ENCODE results near the gene ZNF333. TPM values are rescaled to one million over a fixed set of nuclear protein-coding genes. Genes with fewer than 3 reads are reported as not detected.

ZNF333 gene
- total and polyA plus RNA-seq, 2 of the 4 experiments (the other 2 are of a cell fraction): 9.8 to 15.1 TPM

- Histone ChIP-seq H2AFZ (replicated peaks; ENCODE audit: low read length, poor library complexity) (no peak overlapping the region), H2AK5ac (ENCODE audit: low read depth, low read length) (no peak overlapping the region), H3K27ac (ENCODE audit: insufficient read depth, low read length) (no peak overlapping the region), H3K36me3 (ENCODE audit: control insufficient read depth, insufficient read depth, low read length) (no peaks in the 10 kb centered on the region), H2BK20ac (ENCODE audit: low read depth, low read length) (no peak overlapping the region), H3K9me1 (ENCODE audit: insufficient read depth, low read length) (no peaks in the 10 kb centered on the region), H3K4me2 (ENCODE audit: low read depth, low read length) (no peak overlapping the region), H4K20me1 (ENCODE audit: insufficient read depth, low read length) (no peaks in the 10 kb centered on the region), H3K4me1 (ENCODE audit: control insufficient read depth, insufficient read depth, low read length) (no peaks in the 10 kb centered on the region), H4K8ac (ENCODE audit: low read depth in 2 of 2, low read length in 2 of 2) (no peak overlapping the region), H3K27me3 (ENCODE audit: control insufficient read depth, insufficient read depth, low read length) (no peaks in the 10 kb centered on the region), H2BK15ac (ENCODE audit: low read depth, low read length) (no peak overlapping the region), H3K4me3 (ENCODE audit: insufficient read depth, low read depth, low read length) (no peak overlapping the region), H2AK9ac (replicated peaks; ENCODE audit: low read depth, low read length, poor library complexity) (no peak overlapping the region), H3K23ac (ENCODE audit: low read depth, low read length) (no peak overlapping the region), H3K56ac (ENCODE audit: extremely low read depth, insufficient read depth, low read length) (no peak overlapping the region), H2BK5ac (ENCODE audit: low read depth, low read length, poor library complexity, severe bottlenecking) (no peak overlapping the region), H4K5ac (ENCODE audit: low read depth, low read length) (no peak overlapping the region), H3K14ac (replicated peaks; ENCODE audit: low read depth, low read length) (no peak overlapping the region), H3K79me1 (ENCODE audit: low read depth in 1 of 2, low read length in 2 of 2) (no peaks in the 10 kb centered on the region), H2BK120ac (ENCODE audit: low read depth, low read length) (no peak overlapping the region), H3K18ac (ENCODE audit: low read depth, low read length) (no peak overlapping the region), H4K91ac (ENCODE audit: insufficient read depth, low read depth, low read length) (no peak overlapping the region), H3K9me3 (ENCODE audit: control insufficient read depth, insufficient read depth, low read length) (peaks cover 18% of the 10 kb centered on the region), H3K9ac (ENCODE audit: low read depth, low read length) (no peak overlapping the region), H3K4ac (ENCODE audit: low read depth, low read length) (no peak overlapping the region)
- no peak for TF ChIP-seq MAZ (IDR thresholded peaks at IDR 0.05; ENCODE audit: borderline replicate concordance, low read depth, low read length)
- no peak for TF ChIP-seq SMC3 (IDR thresholded peaks at IDR 0.05; ENCODE audit: low read depth, low read length)
- TF ChIP-seq POLR2A (IDR thresholded peaks at IDR 0.05; ENCODE audit: low read depth, low read length): no peak
- TF ChIP-seq MAFK (IDR thresholded peaks at IDR 0.05; ENCODE audit: low read depth, low read length): no peak
- TF ChIP-seq BHLHE40 (IDR thresholded peaks at IDR 0.05; ENCODE audit: low read depth, low read length): no peak
- no peak for TF ChIP-seq FOS (IDR thresholded peaks at IDR 0.05; ENCODE audit: low read depth, low read length)
- TF ChIP-seq, protein P1, sequence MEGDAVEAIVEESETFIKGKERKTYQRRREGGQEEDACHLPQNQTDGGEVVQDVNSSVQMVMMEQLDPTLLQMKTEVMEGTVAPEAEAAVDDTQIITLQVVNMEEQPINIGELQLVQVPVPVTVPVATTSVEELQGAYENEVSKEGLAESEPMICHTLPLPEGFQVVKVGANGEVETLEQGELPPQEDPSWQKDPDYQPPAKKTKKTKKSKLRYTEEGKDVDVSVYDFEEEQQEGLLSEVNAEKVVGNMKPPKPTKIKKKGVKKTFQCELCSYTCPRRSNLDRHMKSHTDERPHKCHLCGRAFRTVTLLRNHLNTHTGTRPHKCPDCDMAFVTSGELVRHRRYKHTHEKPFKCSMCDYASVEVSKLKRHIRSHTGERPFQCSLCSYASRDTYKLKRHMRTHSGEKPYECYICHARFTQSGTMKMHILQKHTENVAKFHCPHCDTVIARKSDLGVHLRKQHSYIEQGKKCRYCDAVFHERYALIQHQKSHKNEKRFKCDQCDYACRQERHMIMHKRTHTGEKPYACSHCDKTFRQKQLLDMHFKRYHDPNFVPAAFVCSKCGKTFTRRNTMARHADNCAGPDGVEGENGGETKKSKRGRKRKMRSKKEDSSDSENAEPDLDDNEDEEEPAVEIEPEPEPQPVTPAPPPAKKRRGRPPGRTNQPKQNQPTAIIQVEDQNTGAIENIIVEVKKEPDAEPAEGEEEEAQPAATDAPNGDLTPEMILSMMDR (conservative IDR thresholded peaks at IDR 0.05; ENCODE audit: low read depth, low read length): no peak
- TF ChIP-seq RAD21 (IDR thresholded peaks at IDR 0.05; ENCODE audit: low read length): no peak
- no peak for TF ChIP-seq CHD1 (IDR thresholded peaks at IDR 0.05; ENCODE audit: low read depth, low read length)
- TF ChIP-seq, protein P2, sequence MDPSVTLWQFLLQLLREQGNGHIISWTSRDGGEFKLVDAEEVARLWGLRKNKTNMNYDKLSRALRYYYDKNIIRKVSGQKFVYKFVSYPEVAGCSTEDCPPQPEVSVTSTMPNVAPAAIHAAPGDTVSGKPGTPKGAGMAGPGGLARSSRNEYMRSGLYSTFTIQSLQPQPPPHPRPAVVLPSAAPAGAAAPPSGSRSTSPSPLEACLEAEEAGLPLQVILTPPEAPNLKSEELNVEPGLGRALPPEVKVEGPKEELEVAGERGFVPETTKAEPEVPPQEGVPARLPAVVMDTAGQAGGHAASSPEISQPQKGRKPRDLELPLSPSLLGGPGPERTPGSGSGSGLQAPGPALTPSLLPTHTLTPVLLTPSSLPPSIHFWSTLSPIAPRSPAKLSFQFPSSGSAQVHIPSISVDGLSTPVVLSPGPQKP (IDR thresholded peaks at IDR 0.05; ENCODE audit: borderline replicate concordance, low read depth, low read length): no peak
- TF ChIP-seq, protein P3, sequence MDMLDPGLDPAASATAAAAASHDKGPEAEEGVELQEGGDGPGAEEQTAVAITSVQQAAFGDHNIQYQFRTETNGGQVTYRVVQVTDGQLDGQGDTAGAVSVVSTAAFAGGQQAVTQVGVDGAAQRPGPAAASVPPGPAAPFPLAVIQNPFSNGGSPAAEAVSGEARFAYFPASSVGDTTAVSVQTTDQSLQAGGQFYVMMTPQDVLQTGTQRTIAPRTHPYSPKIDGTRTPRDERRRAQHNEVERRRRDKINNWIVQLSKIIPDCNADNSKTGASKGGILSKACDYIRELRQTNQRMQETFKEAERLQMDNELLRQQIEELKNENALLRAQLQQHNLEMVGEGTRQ (IDR thresholded peaks at IDR 0.05; ENCODE audit: low read depth, low read length): no peak
- TF ChIP-seq CEBPB (IDR thresholded peaks at IDR 0.05; ENCODE audit: low read depth, low read length): no peak
- TF ChIP-seq RFX5 (IDR thresholded peaks at IDR 0.05; ENCODE audit: low read depth, low read length): no peak
- no peak for TF ChIP-seq MXI1 (IDR thresholded peaks at IDR 0.05; ENCODE audit: borderline replicate concordance, low read depth, low read length)
- dilution Hi-C loops (cut with HindIII; ENCODE audit: low sequenced_read_pairs, unreplicated experiment): no loop called here
- WGBS, 2 experiments (ENCODE audit: extremely low coverage in 2 of 2, insufficient read length in 1 of 2): 66% methylated on average over 4 of the region's 5 CpGs; no CpG with 5 or more reads in 1 of the 2 experiments
- no TSS peak for BruUV-seq (replicated peaks)
- in situ Hi-C loops (cut with MboI; ENCODE audit: low sequenced_read_pairs): no loop called here
- ChIA-PET POLR2A (ENCODE audit: unreplicated experiment) (no interaction called here), CTCF (interaction anchor here (0.5 kb wide), 1 partner anchor 9 kb away, joined by 3 read pairs; the partner anchor contains the start of gene ADGRE2)
- DNase-seq (no peak), ATAC-seq (ENCODE audit: low read depth) (no peak)
- intact Hi-C loops (cut with micrococcal nuclease): no loop called here
These were observed 79.4 kb downstream of the ZNF333 start for GRCh38 chr19:14769201-14769600.

Data from IMR-90 (cell line).